Large intestine (tissue), 3 donors: ENCODE data around the gene CEP170B. TPM values are rescaled to one million over a fixed set of nuclear protein-coding genes. Genes with fewer than 3 reads are reported as not detected.
"Not testable (repeated sequence)": the region's sequence is repeated elsewhere in the genome, so short reads cannot be mapped to it uniquely, and the experiment has no call there.

Experiments used
- DNase-seq, 2 donors: peaks; one replicate each; pipeline versions ENCODE4 v3.0.0 to v3.0.0-alpha.2; 2013
- H3K27ac ChIP-seq: one replicate; pipeline ENCODE4 v1.5.1; 2013; ENCODE audit warnings: low read length
- H3K27me3 ChIP-seq: 2 replicates; pipeline ENCODE4 v1.6.1; 2013; ENCODE audit warnings: low read length; ENCODE audit not compliant: control insufficient read depth, insufficient read depth
- H3K36me3 ChIP-seq: 2 replicates; pipeline ENCODE4 v1.6.1; 2013; ENCODE audit warnings: low read length; ENCODE audit not compliant: control insufficient read depth, insufficient read depth
- H3K4me1 ChIP-seq: one replicate; pipeline ENCODE4 v1.6.1; 2013; ENCODE audit warnings: low read length; ENCODE audit not compliant: control insufficient read depth, insufficient read depth
- H3K4me3 ChIP-seq: one replicate; pipeline ENCODE4 v1.5.1; 2013; ENCODE audit warnings: low read length
- H3K9me3 ChIP-seq: one replicate; pipeline ENCODE4 v1.6.1; 2013; ENCODE audit warnings: mild to moderate bottlenecking, low read depth, low read length, moderate library complexity; ENCODE audit not compliant: control insufficient read depth
- WGBS: methylation state at CpG from one replicate; pipeline ENCODE4 v1.1.5; 2013; ENCODE audit warnings: low lambda C conversion rate; ENCODE audit not compliant: insufficient coverage; 5-methylcytosine and 5-hydroxymethylcytosine counted together
- polyA plus RNA-seq: library from polyadenylated mRNA; unstranded; fragments of 120-200 nt; gene quantifications from one replicate; pipeline ENCODE4 v1.2.1, GENCODE V29; 2013

Gene CEP170B
- polyA plus RNA-seq, 1 donor, result 30.3 TPM

- Histone ChIP-seq H3K27ac (no peak overlapping the region), H3K4me3 (no peak overlapping the region), H3K9me3 (no peaks in the 10 kb centered on the region), H3K36me3 (peaks cover 41% of the 10 kb centered on the region), H3K27me3 (no peaks in the 10 kb centered on the region), H3K4me1 (no peaks in the 10 kb centered on the region)
- DNase-seq, result no peak
- no CpG with 5 or more reads among the region's 7 CpGs for WGBS
Observed at GRCh38 chr14:104880584-104881210, 15.6 kb downstream of the CEP170B start.

GRCh38 chr14:104881369-104881979 is 16.4 kb downstream of the CEP170B start:
- no peak overlapping the region for H3K27ac ChIP-seq
- DNase-seq, result no peak
- H3K9me3 ChIP-seq, result no peaks in the 10 kb centered on the region
- H3K4me1 ChIP-seq, result no peaks in the 10 kb centered on the region
- no peaks in the 10 kb centered on the region for H3K27me3 ChIP-seq
- no CpG with 5 or more reads among the region's 13 CpGs for WGBS
- peaks cover 42% of the 10 kb centered on the region for H3K36me3 ChIP-seq
- no peak overlapping the region for H3K4me3 ChIP-seq

GRCh38 chr14:104882325-104882973 is 17.4 kb downstream of the CEP170B start:
- no peaks in the 10 kb centered on the region for H3K9me3 ChIP-seq
- no peak overlapping the region for H3K27ac ChIP-seq
- no peaks in the 10 kb centered on the region for H3K4me1 ChIP-seq
- peak in 1 of 2 donors; percentile 46 for DNase-seq
- peaks cover 46% of the 10 kb centered on the region for H3K36me3 ChIP-seq
- H3K4me3 ChIP-seq, result no peak overlapping the region
- no peaks in the 10 kb centered on the region for H3K27me3 ChIP-seq
- no CpG with 5 or more reads among the region's 13 CpGs for WGBS

GRCh38 chr14:104882991-104883660 is 18.1 kb downstream of the CEP170B start:
- H3K27ac ChIP-seq, result no peak overlapping the region
- no peak for DNase-seq
- WGBS, result no CpG with 5 or more reads among the region's 38 CpGs

GRCh38 chr14:104883681-104884361 is 18.8 kb downstream of the CEP170B start:
- Histone ChIP-seq H3K27ac (no peak overlapping the region), H3K4me1 (no peaks in the 10 kb centered on the region), H3K9me3 (no peaks in the 10 kb centered on the region), H3K27me3 (no peaks in the 10 kb centered on the region), H3K4me3 (no peak overlapping the region), H3K36me3 (peaks cover 51% of the 10 kb centered on the region)
- no peak for DNase-seq
- WGBS, result no CpG with 5 or more reads among the region's 49 CpGs

More at GRCh38 chr14:104882991-104883660, 18.1 kb downstream of the CEP170B start:
- no peaks in the 10 kb centered on the region for H3K27me3 ChIP-seq
- H3K36me3 ChIP-seq, result peaks cover 52% of the 10 kb centered on the region
- H3K4me3 ChIP-seq, result no peak overlapping the region
- no peaks in the 10 kb centered on the region for H3K4me1 ChIP-seq
- H3K9me3 ChIP-seq, result no peaks in the 10 kb centered on the region

GRCh38 chr14:104884381-104884780 is 19.3 kb downstream of the CEP170B start:
- not testable (repeated sequence) for DNase-seq, H3K27me3 ChIP-seq, H3K4me3 ChIP-seq, H3K27ac ChIP-seq, H3K9me3 ChIP-seq, H3K4me1 ChIP-seq
- no CpG with 5 or more reads among the region's 34 CpGs for WGBS
- H3K36me3 ChIP-seq, result peaks cover 51% of the 10 kb centered on the region

- Histone ChIP-seq H3K36me3 (peaks cover 49% of the 10 kb centered on the region), H3K4me1 (no peaks in the 10 kb centered on the region), H3K9me3 (no peaks in the 10 kb centered on the region), H3K27ac (no peak overlapping the region), H3K4me3 (no peak overlapping the region), H3K27me3 (no peaks in the 10 kb centered on the region)
- WGBS, result no CpG with 5 or more reads among the region's 38 CpGs
- no peak for DNase-seq
Observed at GRCh38 chr14:104885031-104885972, 20.2 kb downstream of the CEP170B start.

- Histone ChIP-seq H3K36me3 (peaks cover 43% of the 10 kb centered on the region), H3K4me3 (no peak overlapping the region), H3K27me3 (no peaks in the 10 kb centered on the region), H3K4me1 (no peaks in the 10 kb centered on the region), H3K27ac (no peak overlapping the region), H3K9me3 (no peaks in the 10 kb centered on the region)
- no CpG with 5 or more reads among the region's 40 CpGs for WGBS
- no peak for DNase-seq
Observed at GRCh38 chr14:104885973-104886689, 21.1 kb downstream of the CEP170B start.
